Dedifferentiated amniotic fluid mesenchymal stem cell (primary cell): ENCODE data around the gene POC1A.

ENCODE experiments used
- DNase-seq: peaks from one replicate; pipeline ENCODE4 v3.0.0-alpha.2; 2016; ENCODE audit errors: extremely low spot score

POC1A gene

DNA sequence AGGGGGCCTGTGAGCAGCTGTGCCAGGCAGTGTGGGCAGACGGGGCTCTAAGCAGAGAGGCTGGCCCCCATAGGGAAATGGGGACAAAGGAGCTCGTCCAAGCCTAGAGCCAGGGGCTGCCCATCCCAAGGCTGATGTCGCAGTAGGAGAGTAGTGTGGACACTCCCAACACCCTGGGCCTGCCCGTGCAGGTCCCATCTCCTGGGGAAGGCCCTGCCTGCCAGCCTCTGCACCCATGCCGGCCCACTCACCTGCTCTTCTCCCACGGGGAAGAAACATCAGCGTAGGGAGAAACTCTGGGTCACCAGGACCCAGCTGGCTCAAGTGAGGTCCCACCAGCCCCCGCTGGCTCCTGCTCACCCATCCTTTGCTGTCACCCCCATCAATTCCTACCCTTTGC lies 87.2 kb downstream of the POC1A start:
- DNase-seq, result no peak

DNA sequence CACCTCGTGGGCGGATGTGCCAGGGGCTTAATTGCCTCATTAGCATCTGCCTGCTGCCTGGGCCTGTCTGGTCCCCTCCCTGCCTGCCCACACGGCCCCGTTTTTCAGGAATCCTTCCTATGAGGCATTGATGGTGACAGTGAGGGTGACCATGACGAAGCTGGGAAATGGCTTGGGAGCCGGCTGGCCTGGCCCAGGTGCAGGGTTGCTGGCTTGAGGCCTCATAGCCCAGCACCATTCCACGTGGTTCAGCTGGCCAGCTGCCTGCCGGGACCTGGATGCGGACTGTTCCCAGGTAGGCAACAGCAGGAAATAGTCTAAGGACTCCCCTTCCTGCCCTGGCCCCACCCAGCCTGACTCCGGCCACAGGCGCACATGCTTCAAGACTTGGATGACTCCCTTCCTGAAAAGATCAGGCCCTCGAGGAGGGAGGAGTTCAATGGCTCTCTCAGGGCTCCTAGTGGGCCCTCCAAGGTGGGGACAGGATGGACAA lies 88.9 kb downstream of the POC1A start:
- no peak for DNase-seq

DNA sequence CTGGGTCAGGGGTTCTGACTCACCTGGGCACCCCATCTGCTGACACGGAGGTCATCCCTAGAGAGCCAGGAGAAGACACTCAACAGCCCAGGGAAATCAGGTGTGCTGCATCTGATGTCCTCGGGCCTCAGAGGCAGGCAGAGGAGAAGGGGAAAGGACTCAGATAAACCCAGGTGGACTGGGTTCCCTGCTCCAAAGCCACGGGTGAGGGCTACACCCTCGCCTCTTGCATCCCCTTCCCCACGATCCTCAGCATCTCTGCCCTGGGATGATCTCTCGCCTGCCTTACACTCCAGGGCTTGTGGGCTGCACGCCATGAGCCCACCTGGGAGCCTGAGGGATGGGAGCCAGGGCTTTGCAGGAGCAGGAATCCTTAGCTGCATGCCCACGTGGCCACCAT lies 89.7 kb downstream of the POC1A start:
- DNase-seq, result no peak

DNA sequence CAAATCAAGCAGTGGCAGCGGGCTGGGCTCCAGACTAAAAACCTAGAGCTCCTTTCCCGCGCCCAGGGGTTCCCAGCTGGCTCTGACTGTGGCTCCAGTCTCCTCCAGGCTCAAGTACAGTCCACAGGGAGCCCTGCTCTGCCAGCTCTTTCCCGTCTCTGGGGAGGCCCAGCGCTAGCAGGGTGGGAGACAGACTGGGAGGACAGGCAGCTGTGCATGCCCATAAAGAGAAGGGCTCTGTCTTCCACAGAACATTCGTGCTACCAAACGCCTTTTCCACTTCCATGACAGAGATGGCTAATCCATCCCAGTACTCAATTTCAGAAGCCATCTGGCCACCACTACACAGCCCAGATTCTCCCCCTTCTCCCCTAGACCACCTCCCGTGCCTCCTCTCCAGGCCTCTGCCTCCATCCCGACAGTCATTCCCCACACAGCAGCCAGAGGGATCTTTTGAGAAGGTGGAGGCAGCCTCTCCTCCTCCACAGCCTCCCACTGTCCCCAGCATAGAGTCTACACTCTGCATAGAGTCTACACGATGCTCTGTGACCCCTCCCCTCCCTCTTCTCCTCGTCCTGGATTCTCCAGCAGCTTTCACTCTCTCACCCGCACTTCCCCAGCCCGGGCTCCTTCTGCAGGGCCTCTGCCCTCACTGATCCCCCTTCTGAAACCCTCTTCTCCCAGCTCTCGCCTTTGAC lies 91.0 kb downstream of the POC1A start:
- no peak for DNase-seq

- DNase-seq, result peak; percentile 36
These were observed 91.7 kb downstream of the POC1A start for GRCh38 chr3:52062505-52062904.

DNA sequence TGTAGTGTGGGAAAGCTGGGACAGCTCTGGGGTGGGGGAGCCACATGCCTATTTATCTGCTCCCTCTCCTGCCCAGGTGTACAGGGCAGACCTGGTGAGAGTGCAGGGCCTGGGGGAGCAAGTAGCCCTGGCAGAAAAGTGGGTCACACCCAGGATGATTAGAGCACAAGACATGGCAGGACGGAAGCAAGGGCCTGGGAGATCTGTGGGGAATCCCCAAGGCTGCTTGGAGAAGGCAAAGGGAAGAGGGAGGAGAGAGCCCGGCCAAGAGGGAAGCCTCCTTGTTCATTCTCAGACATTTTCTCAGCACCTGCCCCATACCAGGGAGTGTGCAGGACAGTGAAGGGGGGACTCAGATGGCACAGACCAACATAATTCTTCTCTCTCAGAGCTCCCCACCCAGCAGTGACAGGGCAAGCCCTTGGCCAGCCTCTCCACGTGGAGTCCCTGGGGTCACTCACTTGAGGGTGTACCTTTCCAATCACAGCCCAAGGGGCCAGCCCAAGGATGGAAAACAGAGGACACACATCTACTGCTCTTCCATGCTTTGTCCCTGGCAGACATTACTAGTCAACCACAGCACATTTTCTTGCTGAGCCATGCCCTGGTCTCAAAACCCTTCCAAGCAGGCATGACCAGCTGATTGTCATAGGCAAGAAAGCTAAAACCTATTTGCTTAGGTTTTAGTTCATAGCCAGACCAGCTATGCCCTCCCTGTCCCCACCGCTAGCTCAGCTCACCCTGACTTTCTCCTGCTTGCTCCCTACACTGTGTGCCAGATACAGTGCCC lies 92.9 kb downstream of the POC1A start:
- no peak for DNase-seq

DNA sequence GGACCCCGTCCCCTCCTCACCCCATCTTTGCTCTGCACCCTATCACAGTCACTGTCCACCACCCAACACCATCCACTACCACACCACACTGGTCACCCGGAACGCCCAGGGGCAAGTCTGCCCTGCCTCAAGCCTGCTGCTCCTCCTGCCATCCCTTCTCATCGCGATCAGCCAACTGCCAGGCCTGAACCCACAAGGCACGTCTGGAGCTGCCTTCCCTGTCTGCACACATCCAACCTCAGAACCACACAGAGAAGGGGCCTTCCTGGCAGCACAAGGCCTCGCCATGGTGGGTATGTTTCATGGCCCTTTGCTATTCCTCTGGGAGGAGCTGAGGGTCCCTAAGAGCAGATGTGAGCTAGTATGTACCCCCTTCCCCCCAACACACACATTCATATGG lies 94.4 kb downstream of the POC1A start:
- DNase-seq, result no peak

DNA sequence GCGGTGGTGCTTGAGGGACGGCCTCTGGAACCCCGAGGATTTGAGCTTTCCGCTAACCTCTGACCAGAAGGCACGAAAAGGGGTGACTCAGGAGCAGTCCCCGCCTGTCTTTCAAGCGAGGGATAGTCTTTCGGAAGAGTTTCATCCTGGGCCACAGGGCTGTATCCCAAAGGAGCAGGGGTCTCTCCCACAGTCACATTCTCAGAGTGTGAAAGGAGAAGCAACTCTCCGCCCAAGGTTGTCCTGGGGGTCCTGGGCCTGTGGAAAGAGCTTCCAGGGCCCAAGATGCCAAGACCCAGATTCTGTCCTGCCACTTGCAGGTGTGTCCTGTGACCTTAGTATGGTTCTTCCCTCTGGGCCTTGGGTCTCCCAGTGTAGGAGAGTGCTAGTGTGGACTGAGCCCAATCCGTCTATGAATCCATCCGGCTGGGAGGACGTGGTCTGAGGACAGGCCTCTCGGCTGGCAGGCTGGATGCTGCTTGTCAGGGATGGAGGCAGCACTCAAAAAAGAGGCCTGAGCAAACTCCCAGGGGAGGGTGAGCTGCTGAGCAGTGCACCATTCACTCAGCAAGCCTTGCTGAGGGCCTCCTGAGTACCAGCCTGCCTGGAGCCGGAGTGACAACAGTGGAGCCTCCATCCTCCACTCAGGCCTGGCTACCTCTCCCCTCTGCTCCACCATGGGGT lies 96.3 kb downstream of the POC1A start:
- DNase-seq, result no peak

DNA sequence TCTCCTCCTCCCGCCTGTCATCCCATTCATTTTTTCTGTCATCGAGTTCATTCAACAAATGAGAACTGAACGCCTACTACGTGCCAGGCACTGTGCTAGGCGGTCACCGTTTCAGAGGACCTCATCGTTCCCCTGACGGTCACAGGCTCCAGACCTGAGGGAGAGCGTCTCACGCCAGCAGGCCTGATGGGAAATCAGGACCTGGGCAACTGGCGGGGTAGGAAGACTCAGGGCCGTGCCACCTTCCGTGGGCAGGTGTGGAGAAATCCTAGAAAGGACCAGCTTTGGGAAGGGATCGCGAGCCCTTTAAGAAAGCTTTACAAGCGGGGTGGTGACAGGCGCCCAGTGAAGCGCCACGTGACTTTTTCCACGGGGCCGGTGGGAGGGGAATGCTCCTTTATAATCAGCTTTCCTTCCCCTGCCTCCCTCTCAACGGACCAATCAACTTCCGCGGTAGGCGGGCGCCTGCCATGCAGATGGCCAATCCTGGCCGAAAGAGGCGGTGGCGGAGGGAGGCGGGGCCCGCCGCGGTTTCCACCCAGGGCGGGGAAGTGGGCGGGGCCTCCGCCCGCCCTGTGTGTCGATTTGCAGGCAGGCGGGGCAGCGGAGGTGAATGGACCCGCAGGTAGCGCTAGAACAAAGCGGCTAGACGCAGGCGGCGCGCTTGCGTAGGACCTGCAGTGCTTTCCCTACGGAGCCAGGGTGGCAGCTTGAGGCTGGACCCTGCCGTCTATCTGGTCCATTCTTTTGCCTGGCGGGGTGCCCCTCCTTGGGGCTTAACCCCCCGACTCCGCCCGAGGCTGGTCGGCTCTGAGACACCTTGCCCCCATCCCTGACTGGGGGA lies 97.0 kb downstream of the POC1A start:
- DNase-seq, result peak; percentile 98

DNA sequence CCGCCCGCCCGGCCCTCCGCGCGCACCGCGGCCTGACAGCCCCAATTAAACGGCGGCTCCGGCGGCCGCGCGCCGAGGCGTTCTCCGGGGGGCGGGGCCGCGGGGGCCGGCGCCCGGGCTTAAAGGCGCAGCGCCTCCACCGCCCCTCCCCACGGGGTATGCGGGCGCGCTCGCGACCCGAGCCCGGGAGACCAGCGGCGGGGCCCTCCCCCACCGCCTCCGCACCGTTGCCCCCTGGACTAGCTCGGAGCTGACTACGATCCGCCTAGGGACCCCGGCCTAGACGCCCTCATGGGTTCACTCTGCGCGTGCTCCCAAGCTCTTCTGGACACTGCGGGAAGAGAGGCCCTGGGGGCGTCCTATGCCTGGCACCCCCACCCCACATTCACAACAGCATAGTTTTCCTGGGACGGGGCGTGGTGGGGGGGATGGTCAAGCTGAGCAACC lies 97.7 kb downstream of the POC1A start, which contains the start of gene DUSP7:
Gene DUSP7 (minus strand): TSS at position 51 of the 447 bp plus-strand sequence. CDS start 205 bp downstream, outside the sequence.
- DNase-seq, result no peak

DNA sequence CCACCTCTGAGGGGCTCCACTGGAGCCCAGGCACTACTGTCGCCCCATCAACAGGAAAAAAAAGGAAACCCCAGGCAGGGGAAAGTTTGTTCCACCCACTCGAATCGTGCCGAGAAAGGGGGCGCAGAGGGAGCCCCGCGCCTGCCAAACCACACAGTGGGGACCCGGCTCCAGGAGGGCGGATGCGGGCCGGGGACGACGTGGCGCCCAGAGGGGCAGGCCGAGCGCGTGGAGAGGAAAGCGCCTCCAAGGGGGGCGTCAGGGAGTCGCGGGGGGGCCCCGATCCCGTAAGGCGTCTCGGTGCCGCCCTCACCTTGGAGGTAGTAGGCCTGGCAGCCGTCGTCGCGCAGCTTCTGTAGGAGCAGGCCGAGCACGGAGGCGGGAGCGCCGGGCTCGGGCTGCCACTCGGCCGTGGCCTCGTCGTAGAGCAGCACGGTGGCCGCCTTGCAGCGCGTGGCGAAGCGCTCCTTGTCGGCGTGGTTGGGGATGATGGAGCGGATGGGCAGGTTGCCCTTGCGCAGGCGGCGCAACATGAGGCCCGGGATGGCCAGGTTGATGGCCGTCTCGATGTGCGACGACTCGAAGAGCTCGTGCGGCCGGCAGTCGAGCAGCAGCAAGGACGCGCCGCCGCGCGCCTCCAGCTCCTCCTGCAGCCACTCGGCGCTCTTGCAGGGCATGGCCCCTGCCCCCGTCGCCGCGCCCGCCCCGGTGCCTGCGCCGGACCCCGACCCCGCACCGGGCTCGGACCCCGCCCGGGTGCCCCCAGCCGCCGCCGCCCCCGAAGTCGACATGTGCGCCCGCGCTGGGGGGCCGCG lies 98.5 kb downstream of the POC1A start:
- DNase-seq, result no peak

DNA sequence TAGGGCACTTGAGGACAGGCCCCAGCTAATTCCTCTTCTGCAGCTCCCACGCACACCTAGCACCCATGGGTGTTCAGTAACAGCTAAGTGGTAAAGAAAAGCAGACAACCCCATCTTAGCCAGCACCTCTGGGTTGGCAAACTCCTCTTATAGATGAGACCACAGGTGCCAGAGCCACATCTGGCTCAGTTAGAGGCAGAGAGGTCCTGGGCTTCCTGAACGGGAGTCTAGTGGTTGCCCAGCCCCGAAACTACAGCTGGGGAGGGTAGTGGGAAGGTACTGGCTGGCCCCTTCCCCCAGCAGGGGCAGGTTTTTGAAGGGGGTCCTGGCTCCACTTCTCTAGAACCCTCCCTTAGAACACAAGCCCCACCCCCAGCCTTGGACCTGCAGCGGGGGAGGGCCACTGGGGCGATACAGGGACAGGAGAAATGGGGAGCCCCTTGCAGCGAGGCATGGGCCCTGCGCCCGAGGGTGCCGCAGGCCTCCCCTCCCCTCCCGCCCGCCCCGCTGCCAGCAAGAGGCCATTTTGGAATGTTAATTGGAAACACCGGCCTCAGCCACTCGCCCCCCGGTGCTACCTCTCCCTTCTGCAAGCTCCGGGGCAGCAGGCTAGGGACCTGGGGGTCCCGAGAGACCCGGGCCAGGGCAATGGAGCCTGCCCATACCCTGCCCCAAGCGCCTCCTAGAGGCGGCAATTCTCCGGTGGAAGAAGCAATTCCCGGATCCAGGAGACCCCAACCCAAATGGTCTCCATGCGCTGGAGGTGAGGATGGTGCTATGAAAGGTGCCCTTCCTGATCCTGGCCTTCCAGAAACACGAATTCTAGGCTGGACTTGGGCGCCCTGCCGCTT lies 99.3 kb downstream of the POC1A start:
- DNase-seq, result no peak

GRCh38 chr3:52053307-52054304 lies 100.6 kb downstream of the POC1A start:
- no peak for DNase-seq

DNA sequence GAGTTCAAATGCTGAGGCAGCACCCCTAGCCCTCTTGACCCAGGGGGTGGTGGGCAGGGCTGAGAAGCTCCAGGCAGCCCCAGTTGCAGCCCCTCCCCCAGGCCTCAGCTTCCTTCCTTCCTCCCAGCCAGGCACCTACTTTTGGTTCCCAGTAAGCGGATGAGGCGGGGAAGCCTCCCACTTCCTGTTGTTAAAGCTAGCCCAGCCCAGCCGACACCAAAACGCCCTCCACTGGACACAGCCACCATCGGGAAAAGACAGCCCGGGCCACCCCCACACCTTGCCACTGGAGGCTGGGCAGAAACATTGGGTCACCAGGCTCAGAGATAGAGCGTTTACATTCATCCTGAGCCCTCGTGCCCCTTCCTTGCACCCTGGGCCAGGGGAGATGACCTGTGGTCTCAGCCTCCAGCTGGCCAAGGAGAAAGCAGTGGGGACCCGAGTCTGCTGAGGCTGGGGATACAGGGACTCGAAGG lies 101.4 kb downstream of the POC1A start:
- peak; percentile 68 for DNase-seq

- DNase-seq, result no peak
These were observed 102.8 kb downstream of the POC1A start for GRCh38 chr3:52051444-52051843.

DNA sequence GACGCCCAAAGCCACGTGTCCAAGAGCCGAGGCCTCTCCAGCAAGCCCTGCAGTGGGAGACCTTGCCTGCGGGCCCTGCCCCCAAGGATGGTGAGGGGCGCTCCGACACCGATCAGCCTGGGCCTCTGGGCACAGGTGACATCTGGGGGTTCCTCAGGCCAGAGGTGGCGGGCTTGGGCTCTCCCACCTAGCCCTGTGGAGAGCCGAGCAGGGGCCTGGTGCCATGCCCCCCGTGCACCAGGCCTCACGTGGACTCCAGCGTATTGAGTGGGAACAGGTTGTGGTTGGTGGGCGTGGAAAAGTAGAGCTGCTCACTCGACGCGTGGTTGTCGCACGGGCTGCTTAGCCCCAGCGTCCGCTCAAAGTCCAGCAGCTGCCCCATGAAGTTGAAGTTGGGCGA lies 103.7 kb downstream of the POC1A start:
- no peak for DNase-seq

DNA sequence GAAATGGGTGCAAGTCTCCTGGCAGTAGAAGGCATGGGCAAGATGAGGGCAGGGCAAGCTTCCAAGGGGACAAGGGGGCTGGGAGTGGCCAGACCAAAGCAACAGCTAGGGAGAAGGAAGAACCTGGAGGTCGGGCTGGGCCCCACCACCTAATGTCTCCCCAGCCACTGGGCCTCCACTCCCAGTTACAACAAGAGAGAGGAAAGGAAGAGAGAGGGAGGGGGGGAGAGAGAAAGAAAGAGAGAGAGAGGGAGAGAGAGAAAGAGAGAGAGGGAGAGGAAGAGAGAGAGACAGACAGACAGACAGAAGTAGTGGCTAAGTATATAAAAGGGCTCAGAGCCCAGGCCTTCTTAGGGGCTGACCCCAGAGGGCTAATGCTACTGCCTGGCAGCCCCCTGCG lies 104.7 kb downstream of the POC1A start:
- DNase-seq, result no peak

DNA sequence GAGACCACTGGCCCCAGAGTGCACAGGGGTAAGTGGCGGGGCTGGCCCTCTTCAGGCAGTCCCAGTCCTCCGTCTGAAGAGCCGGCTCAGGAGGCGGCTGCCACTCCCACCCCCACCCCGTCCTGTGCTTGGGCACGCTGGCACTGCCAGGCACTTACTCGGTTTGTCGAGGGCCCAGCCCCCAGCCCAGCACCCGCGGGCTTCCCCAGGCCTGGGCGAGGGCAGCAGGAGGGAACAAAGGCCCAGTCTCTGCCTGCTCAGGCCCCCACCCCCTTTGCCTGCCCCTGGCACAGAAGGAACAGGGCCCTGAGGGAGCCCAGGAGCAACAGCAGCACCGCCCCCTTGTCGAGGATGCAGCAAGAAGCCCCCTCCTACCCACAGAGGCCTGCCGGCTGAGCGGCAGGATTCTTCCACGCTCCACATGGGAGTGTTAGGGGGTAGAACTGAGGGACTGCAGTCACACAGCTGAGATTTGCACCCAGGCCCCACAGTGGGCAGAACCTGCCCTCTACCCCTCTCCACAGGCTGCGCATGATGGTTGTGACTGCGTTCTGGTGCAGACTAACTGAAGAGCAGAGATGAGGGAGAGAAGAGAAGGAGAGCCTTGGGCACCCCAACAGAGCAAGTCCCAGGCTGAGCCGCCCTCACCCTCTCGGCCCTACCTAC lies 106.8 kb downstream of the POC1A start:
- no peak for DNase-seq
